ENCODE measurements around the gene SNRNP70.
A peak's percentile ranks its signal among the peaks of the same experiment; 100 is the strongest.

The SNRNP70 gene

DNA sequence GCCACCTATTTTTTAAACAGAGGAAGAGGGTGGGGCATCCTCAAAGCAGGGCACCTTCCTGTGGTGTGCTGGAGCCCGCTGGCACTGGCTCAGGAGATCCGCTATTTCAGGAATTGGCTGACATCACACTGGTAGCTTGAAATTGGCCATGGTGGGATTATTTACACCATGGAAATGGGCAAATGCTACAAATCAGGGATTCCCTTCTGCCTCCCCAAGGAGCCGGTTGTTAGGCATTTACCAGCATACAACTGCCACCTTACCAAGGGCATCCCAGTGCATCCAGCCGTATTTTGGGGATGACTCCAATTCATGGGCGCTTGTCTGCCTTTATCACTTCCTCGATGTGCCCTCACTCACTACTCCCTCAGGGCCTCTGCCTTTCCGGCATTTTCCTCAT lies 55.7 kb downstream of the SNRNP70 start:
- Histone ChIP-seq H3K27ac (ENCODE audit: low read depth, low read length) (no peak overlapping the region), H3K9me3 (ENCODE audit: control insufficient read depth, insufficient read depth, low read length) (no peaks in the 10 kb centered on the region), H3K4me3 (ENCODE audit: low read length) (no peak overlapping the region), H4K20me1 (ENCODE audit: control insufficient read depth, insufficient read depth, low read depth, low read length) (no peaks in the 10 kb centered on the region), H3K9me2 (replicated peaks; ENCODE audit: control insufficient read depth, low read length) (no peaks in the 10 kb centered on the region), H3K4me2 (ENCODE audit: low read length) (no peak overlapping the region), H3F3A (ENCODE audit: control insufficient read depth, insufficient read depth) (no peaks in the 10 kb centered on the region), H3K4me1 (ENCODE audit: control insufficient read depth, low read length) (peaks cover 19% of the 10 kb centered on the region), H3K27me3 (ENCODE audit: control insufficient read depth, low read length) (no peaks in the 10 kb centered on the region), H3K79me2 (ENCODE audit: control insufficient read depth, low read length) (no peaks in the 10 kb centered on the region), H3K36me3 (ENCODE audit: control insufficient read depth, low read length) (no peaks in the 10 kb centered on the region)
- TF ChIP-seq EZH2phosphoT487 (IDR thresholded peaks at IDR 0.05; ENCODE audit: borderline replicate concordance, low read length) (no peak), CTCF (IDR thresholded peaks at IDR 0.05; ENCODE audit: low read depth, low read length, poor library complexity, severe bottlenecking) (no peak)

- Histone ChIP-seq H3K4me1 (ENCODE audit: control insufficient read depth, low read length) (peaks cover 21% of the 10 kb centered on the region), H3K27ac (ENCODE audit: low read depth, low read length) (no peak overlapping the region), H3K27me3 (ENCODE audit: control insufficient read depth, low read length) (no peaks in the 10 kb centered on the region), H3K9me2 (replicated peaks; ENCODE audit: control insufficient read depth, low read length) (no peaks in the 10 kb centered on the region), H3K9me3 (ENCODE audit: control insufficient read depth, insufficient read depth, low read length) (no peaks in the 10 kb centered on the region), H3K4me2 (ENCODE audit: low read length) (no peak overlapping the region), H3F3A (ENCODE audit: control insufficient read depth, insufficient read depth) (no peaks in the 10 kb centered on the region), H3K4me3 (ENCODE audit: low read length) (no peak overlapping the region), H3K79me2 (ENCODE audit: control insufficient read depth, low read length) (no peaks in the 10 kb centered on the region), H3K36me3 (ENCODE audit: control insufficient read depth, low read length) (no peaks in the 10 kb centered on the region), H4K20me1 (ENCODE audit: control insufficient read depth, insufficient read depth, low read depth, low read length) (no peaks in the 10 kb centered on the region)
- TF ChIP-seq CTCF (IDR thresholded peaks at IDR 0.05; ENCODE audit: low read depth, low read length, poor library complexity, severe bottlenecking) = no peak
Measured at GRCh38 chr19:49141352-49141751, 56.1 kb downstream of the SNRNP70 start.

- no peaks in the 10 kb centered on the region for H3K9me2 ChIP-seq (replicated peaks; ENCODE audit: control insufficient read depth, low read length)
- H3K9me3 ChIP-seq (ENCODE audit: control insufficient read depth, insufficient read depth, low read length) = no peaks in the 10 kb centered on the region
- TF ChIP-seq EZH2phosphoT487 (IDR thresholded peaks at IDR 0.05; ENCODE audit: borderline replicate concordance, low read length) (no peak), CTCF (IDR thresholded peaks at IDR 0.05; ENCODE audit: low read depth, low read length, poor library complexity, severe bottlenecking) (no peak)
- no peaks in the 10 kb centered on the region for H3K36me3 ChIP-seq (ENCODE audit: control insufficient read depth, low read length)
- peak overlapping the region; percentile 69 for H3K4me2 ChIP-seq (ENCODE audit: low read length)
- no peaks in the 10 kb centered on the region for H3K27me3 ChIP-seq (ENCODE audit: control insufficient read depth, low read length)
- H3K27ac ChIP-seq (ENCODE audit: low read depth, low read length) = no peak overlapping the region
- peak overlapping the region; percentile 67 for H3K4me3 ChIP-seq (ENCODE audit: low read length)
- peaks cover 22% of the 10 kb centered on the region for H3K4me1 ChIP-seq (ENCODE audit: control insufficient read depth, low read length)
- H3F3A ChIP-seq (ENCODE audit: control insufficient read depth, insufficient read depth) = peaks cover 3% of the 10 kb centered on the region; the same call in 1 of the 2 replicates
- no peaks in the 10 kb centered on the region for H3K79me2 ChIP-seq (ENCODE audit: control insufficient read depth, low read length)
- H4K20me1 ChIP-seq (ENCODE audit: control insufficient read depth, insufficient read depth, low read depth, low read length) = no peaks in the 10 kb centered on the region
Measured at GRCh38 chr19:49142866-49143335, 57.6 kb downstream of the SNRNP70 start.
